ENCODE data around the gene ACAP2. TPM values are rescaled to one million over a fixed set of nuclear protein-coding genes. Genes with fewer than 3 reads are reported as not detected.
A peak's percentile ranks its signal among the peaks of the same experiment; 100 is the strongest.

Gene ACAP2
- total RNA-seq, 1 donor from 2014 or later = 39.0 TPM

DNA sequence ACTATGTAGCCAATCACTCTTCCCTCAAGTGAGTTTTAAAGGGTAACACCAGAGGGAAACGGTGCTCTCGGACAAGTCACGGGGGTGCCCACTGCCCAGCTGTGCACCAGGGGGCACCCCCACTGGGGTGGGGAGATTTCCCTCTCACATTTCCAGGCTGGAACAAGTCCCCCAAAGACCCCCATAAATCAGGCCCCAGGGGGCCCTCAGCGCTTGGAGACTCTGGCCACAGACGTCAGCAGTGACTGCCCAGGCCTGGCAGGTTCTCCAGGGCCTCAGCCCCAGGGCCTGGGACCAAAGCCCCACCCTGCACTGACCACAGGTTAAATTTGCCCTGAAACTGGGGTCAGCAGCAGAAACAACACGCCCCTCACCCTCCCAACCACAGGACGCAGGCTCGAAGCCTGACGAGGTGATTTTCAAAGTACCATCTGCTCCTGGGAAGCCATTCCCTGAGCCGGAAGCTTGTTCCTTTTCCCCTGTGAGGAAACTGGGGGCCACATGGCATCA, 188.8 kb downstream of the ACAP2 start:
- Histone ChIP-seq H3K27me3 (ENCODE audit: control insufficient read depth, insufficient read depth, low read length) (no peaks in the 10 kb centered on the region), H3K4me3 (ENCODE audit: low read depth, low read length) (no peak overlapping the region), H3K36me3 (ENCODE audit: control insufficient read depth, insufficient read depth, low read length) (no peaks in the 10 kb centered on the region)
- TF ChIP-seq, protein P1, sequence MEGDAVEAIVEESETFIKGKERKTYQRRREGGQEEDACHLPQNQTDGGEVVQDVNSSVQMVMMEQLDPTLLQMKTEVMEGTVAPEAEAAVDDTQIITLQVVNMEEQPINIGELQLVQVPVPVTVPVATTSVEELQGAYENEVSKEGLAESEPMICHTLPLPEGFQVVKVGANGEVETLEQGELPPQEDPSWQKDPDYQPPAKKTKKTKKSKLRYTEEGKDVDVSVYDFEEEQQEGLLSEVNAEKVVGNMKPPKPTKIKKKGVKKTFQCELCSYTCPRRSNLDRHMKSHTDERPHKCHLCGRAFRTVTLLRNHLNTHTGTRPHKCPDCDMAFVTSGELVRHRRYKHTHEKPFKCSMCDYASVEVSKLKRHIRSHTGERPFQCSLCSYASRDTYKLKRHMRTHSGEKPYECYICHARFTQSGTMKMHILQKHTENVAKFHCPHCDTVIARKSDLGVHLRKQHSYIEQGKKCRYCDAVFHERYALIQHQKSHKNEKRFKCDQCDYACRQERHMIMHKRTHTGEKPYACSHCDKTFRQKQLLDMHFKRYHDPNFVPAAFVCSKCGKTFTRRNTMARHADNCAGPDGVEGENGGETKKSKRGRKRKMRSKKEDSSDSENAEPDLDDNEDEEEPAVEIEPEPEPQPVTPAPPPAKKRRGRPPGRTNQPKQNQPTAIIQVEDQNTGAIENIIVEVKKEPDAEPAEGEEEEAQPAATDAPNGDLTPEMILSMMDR (IDR thresholded peaks at IDR 0.05; ENCODE audit: insufficient read depth, low read length, poor library complexity, severe bottlenecking) = no peak
- DNase-seq (ENCODE audit: low read depth) = no peak

DNA sequence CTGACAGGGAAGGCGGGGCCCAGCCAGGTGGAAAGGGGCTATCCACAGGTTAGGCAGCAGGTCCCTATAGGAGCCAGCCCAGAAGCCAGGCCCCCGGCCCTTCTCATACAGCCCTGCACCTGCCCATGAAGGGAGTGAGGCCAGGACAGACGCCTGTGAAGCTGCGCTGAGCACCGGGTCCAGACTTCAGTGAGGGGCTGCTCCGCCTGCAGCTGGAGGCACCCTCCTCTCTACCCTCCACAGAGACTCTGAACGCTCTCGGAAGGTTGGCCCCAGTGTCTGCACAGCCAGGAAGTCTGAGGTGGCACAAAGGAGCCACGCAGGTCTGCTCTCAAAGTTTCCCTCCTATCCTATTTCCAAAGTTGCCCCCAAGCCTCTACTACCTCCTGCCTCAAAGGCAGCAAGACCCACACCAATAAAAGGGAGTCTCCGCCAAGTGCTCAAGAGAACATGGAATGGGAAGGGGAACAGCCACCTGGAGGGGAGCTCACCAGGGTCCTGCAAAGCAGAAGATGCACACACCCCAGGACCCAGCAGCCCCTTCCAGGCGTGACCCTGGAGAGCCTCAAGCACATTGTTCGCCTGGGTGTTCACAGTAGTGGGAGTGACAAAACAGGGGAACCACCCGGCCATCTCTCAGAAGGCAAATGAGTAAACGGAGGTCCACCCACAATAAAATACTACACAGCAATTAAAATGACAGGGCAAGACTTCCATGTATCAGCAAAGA, 191.3 kb downstream of the ACAP2 start:
- DNase-seq (ENCODE audit: low read depth) = no peak
- TF ChIP-seq, protein P1 (IDR thresholded peaks at IDR 0.05; ENCODE audit: insufficient read depth, low read length, poor library complexity, severe bottlenecking) = no peak
- Histone ChIP-seq H3K36me3 (ENCODE audit: control insufficient read depth, insufficient read depth, low read length) (no peaks in the 10 kb centered on the region), H3K27me3 (ENCODE audit: control insufficient read depth, insufficient read depth, low read length) (no peaks in the 10 kb centered on the region), H3K4me3 (ENCODE audit: low read depth, low read length) (no peak overlapping the region)

DNA sequence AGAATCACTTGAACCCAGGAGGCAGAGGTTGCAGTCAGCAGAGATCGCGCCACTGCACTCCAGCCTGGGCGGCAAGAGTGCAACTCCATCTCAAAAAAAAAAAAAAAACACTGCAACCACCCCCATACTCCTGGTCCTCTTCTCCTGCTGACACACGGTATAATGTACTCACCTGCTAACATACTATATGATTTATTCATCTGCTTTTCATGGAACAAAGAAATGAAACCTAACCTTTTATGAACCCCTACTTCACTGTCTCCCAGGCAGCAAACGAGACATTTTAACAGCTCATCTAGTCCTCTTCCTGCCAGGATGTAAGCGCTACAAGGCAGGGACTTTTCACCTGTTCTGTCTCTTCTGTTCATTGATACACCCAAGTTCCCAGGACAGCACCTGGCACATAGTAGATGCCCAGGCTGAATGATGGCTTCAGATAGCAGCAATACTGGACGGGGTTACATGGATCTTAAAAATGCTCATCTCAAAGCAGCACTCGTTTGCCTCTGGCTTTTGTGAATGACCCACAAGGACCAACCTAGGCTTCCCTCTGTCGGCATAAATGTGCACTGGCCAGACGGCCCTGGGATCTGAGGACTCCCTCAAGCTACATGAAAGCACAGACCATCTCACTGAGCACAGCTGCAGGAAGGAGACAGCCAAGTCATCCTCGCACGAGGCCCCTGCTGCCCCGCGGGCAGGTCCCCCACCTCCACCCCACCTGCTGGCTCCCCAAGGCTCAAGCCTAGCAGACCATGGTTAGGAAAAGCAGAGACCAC, 192.2 kb downstream of the ACAP2 start:
- Histone ChIP-seq H3K36me3 (ENCODE audit: control insufficient read depth, insufficient read depth, low read length) (no peaks in the 10 kb centered on the region), H3K27me3 (ENCODE audit: control insufficient read depth, insufficient read depth, low read length) (no peaks in the 10 kb centered on the region), H3K4me3 (ENCODE audit: low read depth, low read length) (no peak overlapping the region)
- no peak for DNase-seq (ENCODE audit: low read depth)
- TF ChIP-seq, protein P1 (IDR thresholded peaks at IDR 0.05; ENCODE audit: insufficient read depth, low read length, poor library complexity, severe bottlenecking) = peak; percentile 39

DNA sequence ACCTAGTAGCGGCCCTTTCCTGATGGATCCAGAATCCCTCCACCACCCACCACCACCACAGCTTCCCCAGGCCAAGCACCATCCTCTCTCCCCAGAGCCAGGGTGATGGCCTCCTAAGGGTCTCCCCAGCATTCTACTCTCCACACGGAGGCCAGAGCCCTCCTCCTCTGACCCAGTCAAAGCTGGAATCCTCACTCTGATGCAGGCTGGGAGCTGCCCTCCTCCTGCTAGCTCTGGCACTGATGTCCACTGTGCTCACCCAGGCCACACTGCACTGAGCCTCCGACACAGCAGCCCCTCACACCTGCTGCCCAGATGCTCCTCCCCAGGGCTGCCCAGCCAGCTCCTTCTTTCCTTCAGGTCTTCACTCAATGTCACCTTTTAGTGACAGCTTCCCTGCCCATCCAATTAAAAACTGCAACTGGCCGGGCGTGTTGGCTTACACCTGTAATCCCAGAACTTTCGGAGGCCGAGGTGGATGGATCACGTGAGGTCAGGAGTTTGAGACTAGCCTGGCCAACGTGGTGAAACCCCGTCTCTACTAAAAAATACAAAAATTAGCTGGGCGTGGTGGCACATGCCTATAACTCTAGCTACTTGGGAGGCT, 192.9 kb downstream of the ACAP2 start:
- TF ChIP-seq, protein P1 (IDR thresholded peaks at IDR 0.05; ENCODE audit: insufficient read depth, low read length, poor library complexity, severe bottlenecking) = no peak
- no peak for DNase-seq (ENCODE audit: low read depth)

DNA sequence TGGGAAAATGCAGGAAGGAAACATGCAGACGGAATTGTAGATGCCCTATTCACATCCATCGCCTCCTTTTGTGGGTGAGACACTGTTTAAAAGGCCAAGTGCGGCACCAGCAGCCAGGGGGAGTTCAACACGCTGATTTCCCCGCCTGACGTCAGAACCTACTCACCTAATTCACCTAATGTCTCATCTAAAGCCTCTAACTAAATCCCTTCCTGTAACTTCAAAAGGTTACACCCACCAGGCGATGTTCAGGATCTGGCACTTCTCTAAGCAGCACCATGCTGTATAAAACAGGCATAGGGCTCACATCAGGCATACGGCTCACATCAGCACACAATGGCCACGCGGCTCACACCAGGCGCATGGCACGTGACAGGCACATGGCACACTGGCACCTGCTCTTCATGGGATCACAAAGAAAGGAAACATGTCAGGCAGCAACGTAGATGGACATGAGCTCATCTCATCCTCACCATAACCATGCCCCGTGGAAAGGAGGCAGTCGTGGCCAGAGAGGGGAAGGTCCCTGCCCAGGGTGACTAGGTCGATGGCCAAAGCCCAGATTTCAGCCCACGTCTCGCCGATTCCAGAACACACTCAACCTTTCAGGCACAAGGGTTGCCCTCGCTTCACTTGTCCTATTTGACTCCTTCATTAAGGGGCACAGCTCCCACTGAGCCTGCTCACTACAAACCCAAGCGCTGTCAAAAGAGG, 193.6 kb downstream of the ACAP2 start:
- H3K4me3 ChIP-seq (ENCODE audit: low read depth, low read length) = no peak overlapping the region
- DNase-seq (ENCODE audit: low read depth) = no peak
- no peaks in the 10 kb centered on the region for H3K27me3 ChIP-seq (ENCODE audit: control insufficient read depth, insufficient read depth, low read length)
- H3K36me3 ChIP-seq (ENCODE audit: control insufficient read depth, insufficient read depth, low read length) = no peaks in the 10 kb centered on the region
- TF ChIP-seq, protein P1 (IDR thresholded peaks at IDR 0.05; ENCODE audit: insufficient read depth, low read length, poor library complexity, severe bottlenecking) = no peak

More for the DNA sequence above, 192.9 kb downstream of the ACAP2 start:
- Histone ChIP-seq H3K36me3 (ENCODE audit: control insufficient read depth, insufficient read depth, low read length) (no peaks in the 10 kb centered on the region), H3K27me3 (ENCODE audit: control insufficient read depth, insufficient read depth, low read length) (no peaks in the 10 kb centered on the region), H3K4me3 (ENCODE audit: low read depth, low read length) (no peak overlapping the region)

All from kidney epithelial cell (primary cell).